Activated CD4-positive, alpha-beta T cell treated with anti-CD3 and anti-CD28 coated beads, Interleukin-2, amount 50 U/mL, for 16 hours (primary cell): ENCODE data around the gene DHRS7B.
"Not testable (repeated sequence)": the region's sequence is repeated elsewhere in the genome, so short reads cannot be mapped to it uniquely, and the experiment has no call there.

Experiments
- DNase-seq: peaks from one replicate; pipeline ENCODE4 v3.0.0-alpha.2; 2020

Gene DHRS7B

GRCh38 chr17:21212826-21213637 is 86.3 kb downstream of the DHRS7B start:
- peak; percentile 9 for DNase-seq

- no peak for DNase-seq
Measured at GRCh38 chr17:21213638-21214014, 86.9 kb downstream of the DHRS7B start.

GRCh38 chr17:21214015-21214776 is 87.4 kb downstream of the DHRS7B start, which contains the start of gene TMEM11:
Gene TMEM11, minus strand, starts transcription at chr17:21214161. Its CDS starts 9 bp downstream, at chr17:21214152.
- peak; percentile 97 for DNase-seq

DNA sequence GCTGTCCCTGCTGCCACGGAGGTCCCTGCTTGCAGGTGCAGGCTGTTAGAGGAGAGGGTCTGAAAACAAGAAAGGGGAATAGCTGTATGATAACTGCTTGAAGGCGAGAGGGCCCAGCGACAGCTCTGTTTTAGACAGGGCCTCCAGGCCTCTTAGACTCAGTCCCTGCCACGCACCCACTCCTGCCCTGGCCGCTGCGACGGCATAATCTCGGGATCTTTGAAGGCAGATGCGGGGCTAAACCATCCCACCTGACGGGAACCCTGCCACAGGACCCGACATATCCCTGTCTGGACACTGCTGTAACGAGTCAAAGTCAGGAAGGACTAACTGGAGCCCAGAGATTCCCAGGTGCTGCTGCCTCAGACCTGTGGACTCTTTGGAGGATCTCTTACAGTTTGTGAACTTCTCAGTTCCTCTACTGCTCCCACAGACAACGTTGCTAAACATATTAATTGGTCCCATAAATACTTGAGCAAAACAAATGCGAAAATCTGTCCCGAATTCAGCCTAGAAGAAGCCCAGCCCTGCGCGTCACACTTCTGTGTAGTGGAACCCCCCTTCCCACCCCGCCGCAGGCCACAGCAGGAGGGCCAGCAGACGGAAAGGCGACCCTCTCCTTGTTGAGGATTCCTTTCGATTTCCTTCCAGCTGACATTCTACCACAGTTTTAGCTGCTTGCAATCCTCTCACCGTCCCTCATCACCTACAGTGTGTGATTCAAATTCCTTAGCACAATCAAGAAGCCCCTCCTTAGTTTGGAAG is 88.2 kb downstream of the DHRS7B start:
- no peak for DNase-seq

- DNase-seq: peak; percentile 16
Measured at GRCh38 chr17:21215935-21216334, 89.2 kb downstream of the DHRS7B start.

GRCh38 chr17:21217346-21217745 is 90.6 kb downstream of the DHRS7B start:
- DNase-seq: no peak

DNA sequence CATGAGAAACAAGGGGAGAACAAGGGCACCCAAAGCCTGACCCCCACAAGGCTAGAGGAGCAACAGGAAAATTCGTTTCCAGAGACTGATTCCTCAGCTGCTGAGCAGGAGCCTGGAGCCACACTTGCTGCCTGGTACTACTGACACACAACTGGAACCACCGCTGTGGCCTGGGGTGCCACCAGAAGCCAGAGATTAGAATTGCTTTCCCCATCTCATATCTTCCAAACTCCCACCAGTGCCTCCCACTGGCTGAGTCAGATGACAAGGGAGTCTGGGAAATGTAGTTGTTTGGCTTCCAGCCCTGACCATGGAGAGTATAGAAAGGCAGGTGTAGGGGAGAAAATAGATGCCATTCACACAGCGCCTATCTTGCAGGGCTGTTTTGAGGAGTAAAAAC is 91.3 kb downstream of the DHRS7B start:
- peak; percentile 38 for DNase-seq

DNA sequence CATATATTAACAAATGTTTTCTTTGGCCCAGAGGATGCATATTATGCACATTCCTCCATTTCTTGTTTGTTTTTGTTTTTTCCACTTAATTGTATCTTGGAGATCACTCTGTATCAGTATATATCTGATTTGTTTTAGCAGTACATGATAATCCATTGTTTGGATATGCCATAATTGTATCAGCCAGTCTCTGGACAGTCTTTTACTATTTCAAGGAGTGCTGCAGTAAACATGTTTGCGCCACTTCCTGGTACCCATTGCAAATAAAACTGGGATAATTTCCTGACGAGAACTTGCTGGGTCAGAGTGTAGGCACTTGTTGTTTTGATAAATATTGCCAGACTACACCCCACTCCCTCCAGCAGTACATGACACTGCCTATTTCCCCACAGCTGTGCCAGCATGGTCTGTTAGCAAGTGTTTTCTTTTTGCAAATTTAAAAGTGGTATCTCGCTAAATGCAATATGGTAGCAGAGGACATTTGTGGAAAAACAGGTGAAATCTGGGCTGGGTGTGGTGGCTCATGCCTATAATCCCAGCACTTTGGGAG is 92.1 kb downstream of the DHRS7B start:
- no peak for DNase-seq

DNA sequence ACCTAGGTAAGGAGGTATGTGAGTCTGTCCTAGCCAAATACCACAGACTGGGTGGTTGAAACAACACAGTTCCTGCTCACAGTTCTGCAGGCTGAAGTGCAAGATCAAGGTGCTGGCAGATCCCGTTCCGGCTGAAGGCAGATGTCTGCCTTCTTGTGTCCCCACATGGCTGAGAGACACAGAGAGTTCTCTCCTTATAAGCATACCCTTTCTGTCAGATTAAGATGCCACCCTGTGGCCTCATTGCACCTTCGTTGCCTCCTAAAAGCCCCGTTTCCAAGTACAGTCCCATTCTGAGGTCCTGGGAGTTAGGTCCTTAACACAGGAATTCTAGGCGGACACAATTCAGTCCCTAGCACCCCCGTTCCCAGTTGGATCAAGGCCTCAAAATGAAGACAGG is 96.3 kb downstream of the DHRS7B start:
- no peak for DNase-seq

GRCh38 chr17:21227277-21227676 is 100.5 kb downstream of the DHRS7B start:
- not testable (repeated sequence) for DNase-seq

GRCh38 chr17:21228111-21228510 is 101.3 kb downstream of the DHRS7B start:
- no peak for DNase-seq

GRCh38 chr17:21228845-21229244 is 102.1 kb downstream of the DHRS7B start:
- DNase-seq: no peak

DNA sequence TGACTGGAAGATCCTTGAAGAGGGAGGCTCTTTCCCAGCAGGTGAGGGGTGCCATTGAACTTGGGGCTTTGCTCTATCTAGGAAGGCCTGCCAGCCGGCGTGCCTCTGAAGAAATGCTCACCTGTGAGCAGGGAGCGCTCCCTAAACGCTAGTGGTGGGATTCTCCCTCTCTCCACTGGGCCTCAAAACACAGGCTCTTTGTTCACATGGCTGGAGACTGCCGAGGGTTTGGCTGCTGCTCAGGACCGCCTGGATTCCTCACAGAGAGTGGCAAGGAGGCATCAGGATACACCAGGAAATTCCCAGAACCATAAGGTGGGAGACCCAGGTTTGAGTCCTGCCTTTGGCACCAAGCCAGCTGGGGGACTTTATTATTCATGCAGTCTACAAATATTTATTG is 104.8 kb downstream of the DHRS7B start:
- DNase-seq: no peak

DNA sequence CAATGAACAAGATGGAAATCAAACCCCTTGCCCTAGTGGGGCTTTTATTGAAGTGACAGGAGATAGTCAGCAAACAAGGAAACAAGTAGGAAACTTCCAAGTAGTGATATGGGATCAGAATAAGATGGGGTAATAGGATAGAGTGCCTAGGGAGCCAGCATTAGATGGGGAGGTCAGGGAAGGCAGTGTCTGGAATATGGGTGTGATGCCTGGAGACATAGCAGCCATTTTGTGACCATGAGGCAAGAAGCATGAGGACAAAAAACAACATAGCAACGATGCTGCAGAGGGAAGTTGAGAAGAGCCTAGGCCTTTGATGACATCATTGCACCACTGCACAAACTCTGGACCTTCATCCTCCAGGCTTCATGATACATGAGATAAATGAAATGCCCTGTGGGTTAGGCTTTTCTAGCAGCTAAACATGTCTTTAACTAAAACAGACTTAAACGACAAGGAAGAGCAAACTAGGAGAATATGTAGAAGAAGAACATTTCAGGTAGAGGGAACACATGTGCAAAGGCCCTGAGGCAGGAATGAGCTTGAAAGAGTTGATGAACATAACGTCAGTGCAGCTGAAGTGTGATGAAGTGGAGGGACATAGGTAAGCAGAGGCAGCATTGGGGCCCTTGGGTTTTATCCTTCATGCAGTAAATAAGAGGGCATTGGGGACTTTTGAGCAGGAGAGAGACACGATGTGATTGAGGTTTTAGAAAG is 105.4 kb downstream of the DHRS7B start:
- DNase-seq: no peak

DNA sequence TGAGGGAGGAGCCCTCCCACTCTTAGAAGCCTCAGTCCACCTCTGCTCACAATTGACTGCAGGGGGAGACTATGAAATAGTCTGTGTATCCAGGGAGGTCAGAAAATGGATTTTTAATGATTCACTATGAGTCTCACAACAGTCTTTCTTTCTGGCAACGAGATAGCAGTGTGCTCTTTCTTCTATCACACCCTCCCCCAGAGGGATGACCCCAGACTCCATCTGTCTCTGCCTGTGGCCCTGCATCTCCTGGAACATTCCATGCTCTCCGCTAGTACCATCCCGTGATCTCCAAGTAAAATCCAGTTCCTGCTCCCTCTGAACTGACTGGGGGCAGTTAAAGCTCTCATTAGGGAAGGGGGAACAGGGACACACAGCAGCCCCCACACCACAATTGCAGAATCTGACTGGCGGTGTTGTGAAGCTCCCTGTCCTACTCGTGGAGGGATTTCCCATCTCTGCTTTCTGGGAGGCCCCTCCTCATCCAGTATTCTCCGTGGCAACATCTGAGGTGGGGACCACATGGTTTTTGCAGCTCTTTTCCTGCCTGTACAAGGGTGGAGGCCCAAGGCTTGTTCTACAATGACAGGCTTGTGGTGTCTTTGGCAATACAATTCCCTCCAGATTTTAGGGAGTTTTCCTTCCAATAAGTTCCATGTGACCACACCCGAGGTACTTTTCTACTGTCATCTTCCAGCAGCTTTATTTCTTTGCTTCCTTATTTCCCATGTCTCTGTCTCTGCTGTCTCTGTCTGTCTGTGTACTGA is 107.0 kb downstream of the DHRS7B start:
- no peak for DNase-seq

DNA sequence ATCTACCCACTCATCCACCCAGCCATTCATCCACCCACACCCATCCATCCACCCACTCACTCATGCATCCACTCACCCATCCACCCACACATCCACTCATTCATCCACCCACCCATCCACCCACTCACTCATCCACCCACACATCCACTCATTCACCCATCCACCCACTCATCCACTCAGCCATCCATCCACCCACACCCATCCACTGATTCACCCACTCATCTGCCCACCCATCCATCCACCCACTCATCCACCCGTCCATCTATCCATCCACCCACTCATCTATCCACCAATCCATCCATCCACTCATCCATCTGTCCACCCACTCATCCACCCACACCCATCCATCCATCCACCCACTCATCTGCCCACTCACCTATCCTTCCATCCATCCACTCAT is 109.2 kb downstream of the DHRS7B start:
- no peak for DNase-seq

GRCh38 chr17:21239680-21240368 is 113.1 kb downstream of the DHRS7B start:
- DNase-seq: peak; percentile 22

GRCh38 chr17:21240369-21241055 is 113.7 kb downstream of the DHRS7B start:
- DNase-seq: no peak
